PC-3 (cell line): ENCODE results near the gene RPS21.

Experiments
- EZH2 ChIP-seq: fragments of 300-600 bp; sonication (generic); IDR thresholded peaks from one replicate; pipeline ENCODE4 v1.6.1; 2017; ENCODE audit warnings: antibody characterized with exemption, mild to moderate bottlenecking, low read length; ENCODE audit not compliant: unreplicated experiment
- EZH2phosphoT487 ChIP-seq: fragments of 300-600 bp; sonication (generic); IDR thresholded peaks from 2 replicates; pipeline ENCODE4 v1.6.1; 2018; ENCODE audit warnings: mild to moderate bottlenecking, antibody characterized with exemption, low read length, borderline replicate concordance
- TF ChIP-seq, protein P1 (sequence below): fragments of 300-600 bp; sonication (generic); conservative IDR thresholded peaks from 2 replicates; pipeline ENCODE4 v1.5.1; 2017; ENCODE audit warnings: antibody characterized with exemption, low read depth, mild to moderate bottlenecking, low read length

DNA sequence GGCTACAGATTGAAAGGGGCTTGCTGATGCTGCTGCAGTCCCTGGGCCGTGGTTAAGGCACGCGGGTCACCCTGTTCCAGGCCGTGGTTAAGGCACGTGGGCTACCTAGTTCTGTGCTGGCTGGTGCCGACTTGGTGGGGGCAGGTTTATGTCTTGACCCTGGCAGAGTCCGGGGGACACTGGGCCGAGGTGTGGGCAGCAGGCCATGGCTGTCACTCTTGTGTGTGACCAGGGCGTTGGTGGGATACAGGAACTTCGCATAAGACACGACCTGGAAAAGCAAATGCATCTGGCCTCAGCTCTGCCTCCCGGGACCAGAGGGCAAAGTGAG, 6.4 kb downstream of the RPS21 start:
- TF ChIP-seq EZH2 = no peak
- TF ChIP-seq, protein P1, sequence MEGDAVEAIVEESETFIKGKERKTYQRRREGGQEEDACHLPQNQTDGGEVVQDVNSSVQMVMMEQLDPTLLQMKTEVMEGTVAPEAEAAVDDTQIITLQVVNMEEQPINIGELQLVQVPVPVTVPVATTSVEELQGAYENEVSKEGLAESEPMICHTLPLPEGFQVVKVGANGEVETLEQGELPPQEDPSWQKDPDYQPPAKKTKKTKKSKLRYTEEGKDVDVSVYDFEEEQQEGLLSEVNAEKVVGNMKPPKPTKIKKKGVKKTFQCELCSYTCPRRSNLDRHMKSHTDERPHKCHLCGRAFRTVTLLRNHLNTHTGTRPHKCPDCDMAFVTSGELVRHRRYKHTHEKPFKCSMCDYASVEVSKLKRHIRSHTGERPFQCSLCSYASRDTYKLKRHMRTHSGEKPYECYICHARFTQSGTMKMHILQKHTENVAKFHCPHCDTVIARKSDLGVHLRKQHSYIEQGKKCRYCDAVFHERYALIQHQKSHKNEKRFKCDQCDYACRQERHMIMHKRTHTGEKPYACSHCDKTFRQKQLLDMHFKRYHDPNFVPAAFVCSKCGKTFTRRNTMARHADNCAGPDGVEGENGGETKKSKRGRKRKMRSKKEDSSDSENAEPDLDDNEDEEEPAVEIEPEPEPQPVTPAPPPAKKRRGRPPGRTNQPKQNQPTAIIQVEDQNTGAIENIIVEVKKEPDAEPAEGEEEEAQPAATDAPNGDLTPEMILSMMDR = no peak
- TF ChIP-seq EZH2phosphoT487 = no peak
